Stomach (tissue), 9 donors: ENCODE measurements around the gene LY6G6C. TPM values are rescaled to one million over a fixed set of nuclear protein-coding genes. Genes with fewer than 3 reads are reported as not detected.

Source experiments
- DNase-seq, 2 donors: peaks; one replicate each; pipeline versions ENCODE4 v3.0.0 to v3.0.0-alpha.2; 2013 to 2019
- H3K27ac ChIP-seq, 5 donors: fragments of 200-600 bp in 4 of 5; sonication (generic) in 4 of 5; one replicate each; pipeline ENCODE4 v1.5.1; 2013 to 2019; ENCODE audit warnings: mild to moderate bottlenecking in 1 of 5, moderate library complexity in 1 of 5
- H3K27me3 ChIP-seq, 3 donors: fragments of 200-600 bp; sonication (generic); one replicate each; pipeline ENCODE4 v1.5.1; 2017 to 2019; ENCODE audit warnings: mixed run types in 1 of 3
- H3K36me3 ChIP-seq, 4 donors: fragments of 200-600 bp; sonication (generic); 1 replicate in 3 of 4; 2 replicates in 1 of 4; pipeline ENCODE4 v1.5.1; 2016 to 2019
- H3K4me1 ChIP-seq, 4 donors: fragments of 200-600 bp; sonication (generic); one replicate each; pipeline ENCODE4 v1.5.1; 2016 to 2019
- H3K4me3 ChIP-seq, 4 donors: fragments of 200-600 bp; sonication (generic) in 3 of 4; one replicate each; pipeline ENCODE4 v1.5.1; 2016 to 2019; ENCODE audit warnings: mild to moderate bottlenecking in 1 of 4
- H3K9me3 ChIP-seq, 4 donors: fragments of 200-600 bp; sonication (generic); one replicate each; pipeline ENCODE4 v1.5.1; 2016 to 2019
- EP300 ChIP-seq: sonication (generic); formaldehyde crosslinking; IDR thresholded peaks from one replicate; pipeline ENCODE4 v1.6.1; 2017; ENCODE audit warnings: antibody characterized with exemption
- POLR2A ChIP-seq, 4 donors: fragments of 450-650 bp; IDR thresholded peaks; one replicate each; pipeline ENCODE4 v1.6.1; 2016; ENCODE audit warnings: antibody characterized with exemption in 4 of 4, control low read depth in 2 of 4, mild to moderate bottlenecking in 1 of 4, moderate library complexity in 1 of 4
- POLR2AphosphoS5 ChIP-seq, 3 donors: sonication (generic); formaldehyde crosslinking; IDR thresholded peaks; one replicate each; pipeline ENCODE4 v1.6.1; 2016; ENCODE audit warnings: antibody characterized with exemption in 3 of 3
- WGBS, 5 donors: extraction: QIAGEN DNeasy Blood & Tissue Kit in 3 of 5; methylation state at CpG; one replicate each; pipeline versions ENCODE4 v1.1.5 to v1.1.7; 2013 to 2018; 5-methylcytosine and 5-hydroxymethylcytosine counted together
- intact Hi-C: fragments of 100-400 bp; cut with DNase I; formaldehyde crosslinking; loops from one replicate; pipeline ENCODE4 v1.15.1; 2023; ENCODE audit warnings: low total_unique reads
- polyA plus RNA-seq, 3 donors: library from polyadenylated mRNA; stranded (reverse); fragments of 200-250 nt; gene quantifications; one replicate each; pipeline ENCODE4 v1.2.3, GENCODE V29; 2013
- total RNA-seq, 5 donors: library from RNA; depleted of rRNA; stranded (reverse); fragments of >200 nt; gene quantifications; one replicate each; pipeline versions ENCODE4 v1.1.0 to v1.2.3, GENCODE V29; 2014 to 2016
- TF ChIP-seq, protein P1 (sequence below), 7 experiments: fragments of 450-650 bp in 4 of 7; fragments of 200-600 bp in 3 of 7; sonication (generic) in 3 of 7; IDR thresholded peaks; one replicate each; pipeline ENCODE4 v1.5.1; 2016 to 2019; ENCODE audit warnings: antibody characterized with exemption in 7 of 7, control low read depth in 2 of 7, mild to moderate bottlenecking in 1 of 7
- donor health status: healthy with polysubstance abuse.
- donor health status: Bipolar disorder and iron deficiency.
- donor health status: healthy.

The LY6G6C gene
- total and polyA plus RNA-seq, 8 donors = 0.90 TPM; not detected in 7

DNA sequence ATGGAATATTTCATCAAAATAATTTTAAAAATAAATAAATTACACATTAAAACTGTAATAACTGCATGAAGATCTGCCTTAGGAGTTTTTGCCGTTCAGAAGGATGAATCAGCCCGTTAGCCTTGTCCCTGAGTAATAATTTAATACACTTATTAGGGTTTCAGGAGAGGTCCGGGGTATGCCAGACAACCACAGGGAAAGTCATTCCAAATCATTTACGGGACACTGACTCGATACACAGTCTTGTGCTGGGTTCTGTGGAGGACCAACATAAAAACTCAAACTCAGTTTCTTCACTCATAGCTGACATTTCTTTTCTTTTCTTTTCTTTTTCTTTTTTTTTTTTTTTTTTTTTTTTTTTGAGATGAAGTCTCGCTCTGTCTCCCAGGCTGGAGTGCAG lies 15.6 kb downstream of the LY6G6C start:
- intact Hi-C loops = no loop called here
- TF ChIP-seq EP300 (no peak), POLR2A (IDR thresholded peaks at IDR 0.05) (no peak), POLR2AphosphoS5 (IDR thresholded peaks at IDR 0.05) (no peak)
- TF ChIP-seq, protein P1, sequence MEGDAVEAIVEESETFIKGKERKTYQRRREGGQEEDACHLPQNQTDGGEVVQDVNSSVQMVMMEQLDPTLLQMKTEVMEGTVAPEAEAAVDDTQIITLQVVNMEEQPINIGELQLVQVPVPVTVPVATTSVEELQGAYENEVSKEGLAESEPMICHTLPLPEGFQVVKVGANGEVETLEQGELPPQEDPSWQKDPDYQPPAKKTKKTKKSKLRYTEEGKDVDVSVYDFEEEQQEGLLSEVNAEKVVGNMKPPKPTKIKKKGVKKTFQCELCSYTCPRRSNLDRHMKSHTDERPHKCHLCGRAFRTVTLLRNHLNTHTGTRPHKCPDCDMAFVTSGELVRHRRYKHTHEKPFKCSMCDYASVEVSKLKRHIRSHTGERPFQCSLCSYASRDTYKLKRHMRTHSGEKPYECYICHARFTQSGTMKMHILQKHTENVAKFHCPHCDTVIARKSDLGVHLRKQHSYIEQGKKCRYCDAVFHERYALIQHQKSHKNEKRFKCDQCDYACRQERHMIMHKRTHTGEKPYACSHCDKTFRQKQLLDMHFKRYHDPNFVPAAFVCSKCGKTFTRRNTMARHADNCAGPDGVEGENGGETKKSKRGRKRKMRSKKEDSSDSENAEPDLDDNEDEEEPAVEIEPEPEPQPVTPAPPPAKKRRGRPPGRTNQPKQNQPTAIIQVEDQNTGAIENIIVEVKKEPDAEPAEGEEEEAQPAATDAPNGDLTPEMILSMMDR (IDR thresholded peaks at IDR 0.05) = no peak

DNA sequence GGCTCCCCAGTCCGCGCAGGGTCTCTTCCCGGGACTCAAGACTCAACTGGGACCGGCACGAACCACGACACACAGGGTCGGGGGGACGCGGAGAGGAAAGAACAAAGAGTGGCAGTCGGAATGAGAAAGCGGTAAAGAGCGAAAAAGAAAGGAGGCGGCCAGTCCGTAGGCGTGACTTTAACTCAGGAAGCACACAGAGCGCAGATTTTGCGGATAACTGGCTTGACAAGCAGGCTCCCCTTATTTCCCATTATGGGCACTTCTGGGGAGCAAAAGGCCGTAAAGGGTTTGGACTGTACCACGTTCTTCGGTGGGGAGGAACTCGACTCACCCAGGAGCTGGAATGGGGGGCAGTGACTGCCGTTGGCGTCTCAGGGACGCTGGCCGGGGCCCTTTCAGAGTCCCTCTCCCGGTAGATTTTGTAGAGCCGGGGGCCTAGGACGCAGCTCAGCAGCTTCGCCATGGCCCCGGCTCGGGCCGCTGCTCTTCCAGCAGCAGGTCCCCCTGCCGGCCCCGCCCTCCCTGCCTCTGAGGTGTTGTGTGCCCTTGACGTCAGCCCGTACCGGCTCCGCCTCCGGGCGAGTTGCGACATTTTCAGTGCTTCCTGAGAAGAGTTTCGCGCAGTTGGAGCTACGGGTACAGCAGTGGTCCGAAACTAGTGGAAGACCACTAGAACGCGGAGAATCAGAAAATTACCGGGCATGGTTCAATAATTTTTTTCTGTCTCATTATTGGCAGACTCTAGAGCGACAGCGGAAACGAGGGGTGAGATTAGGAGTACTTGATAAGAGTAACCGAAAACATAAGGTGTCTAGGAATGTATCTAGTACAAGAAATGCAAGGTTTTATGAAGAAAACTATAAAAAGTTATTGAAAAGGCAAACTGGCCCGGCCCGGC lies 18.5 kb downstream of the LY6G6C start, which contains the start of gene ABHD16A:
ABHD16A (minus strand) TSS at position 506 of the 898 bp plus-strand sequence; CDS start at position 463, 43 bp downstream.
- H3K27me3 ChIP-seq = no peaks in the 10 kb centered on the region
- peak; percentile 99 to 100 for DNase-seq
- H3K36me3 ChIP-seq = peaks cover 5 to 30% (median 27%) of the 10 kb centered on the region in 4 donors
- H3K4me1 ChIP-seq = peaks cover 11 to 44% (median 26%) of the 10 kb centered on the region in 4 donors
- H3K27ac ChIP-seq = peak within 1 kb of the TSS; percentile 94 to 99 (median 97)
- no peaks in the 10 kb centered on the region for H3K9me3 ChIP-seq
- H3K4me3 ChIP-seq = peak within 1 kb of the TSS; percentile 63 to 83 (median 70)
- 0 to 1% (median 1%) methylated on average over 41 to 54 of the region's 54 CpGs for WGBS, 5 donors
- intact Hi-C loops = no loop called here
- TF ChIP-seq EP300 = no peak
- peak in 2 of 4 donors; percentile 92 to 94 for TF ChIP-seq POLR2A (IDR thresholded peaks at IDR 0.05)
- TF ChIP-seq, protein P1 (IDR thresholded peaks at IDR 0.05) = peak in 2 of 7 experiments; percentile 11 to 24
- peak; percentile 96 to 98 (median 98) for TF ChIP-seq POLR2AphosphoS5 (IDR thresholded peaks at IDR 0.05)

More for the DNA sequence above, 15.6 kb downstream of the LY6G6C start:
- no peak overlapping the region for H3K4me3 ChIP-seq
- peaks cover 11 to 27% (median 20%) of the 10 kb centered on the region in 4 donors for H3K4me1 ChIP-seq
- peaks cover 0 to 4% (median 0%) of the 10 kb centered on the region in 3 donors for H3K27me3 ChIP-seq
- DNase-seq = no peak
- H3K9me3 ChIP-seq = no peaks in the 10 kb centered on the region
- 88 to 94% (median 92%) methylated on average over 5 to 6 of the region's 6 CpGs for WGBS, 5 donors
- peaks cover 0 to 2% (median under 1%) of the 10 kb centered on the region in 4 donors for H3K36me3 ChIP-seq
- H3K27ac ChIP-seq = no peak overlapping the region

DNA sequence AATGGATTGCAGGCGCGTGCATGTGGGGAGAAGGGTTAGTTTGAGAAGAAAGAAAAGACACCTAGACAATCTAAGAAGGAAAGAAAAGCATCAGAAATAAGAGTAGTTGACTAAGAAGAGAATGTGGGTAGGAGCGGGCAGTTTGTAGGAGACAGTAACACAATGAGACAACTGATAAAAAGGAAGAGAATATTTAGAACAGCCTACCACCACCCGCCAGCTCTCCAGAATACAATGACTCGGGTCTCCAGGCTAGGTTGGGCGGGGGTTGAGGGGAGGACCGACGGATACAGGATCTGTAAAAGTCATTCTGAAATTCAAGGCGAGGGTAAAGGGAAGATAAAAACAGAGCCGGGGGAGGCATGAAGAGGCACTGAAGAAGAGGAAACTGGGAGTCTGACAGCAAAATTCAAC lies 19.1 kb downstream of the LY6G6C start:
- intact Hi-C loops = no loop called here
- WGBS, 5 donors = 0 to 1% (median 1%) methylated on average over 10 of the region's 10 CpGs
- Histone ChIP-seq H3K4me3 (peak overlapping the region; percentile 63 to 83 (median 70)), H3K4me1 (peaks cover 11 to 44% (median 26%) of the 10 kb centered on the region in 4 donors), H3K27me3 (no peaks in the 10 kb centered on the region), H3K27ac (peak overlapping the region; percentile 94 to 99 (median 97)), H3K36me3 (peaks cover 5 to 37% (median 31%) of the 10 kb centered on the region in 4 donors), H3K9me3 (no peaks in the 10 kb centered on the region)
- DNase-seq = no peak
- TF ChIP-seq POLR2AphosphoS5 (IDR thresholded peaks at IDR 0.05) (no peak), POLR2A (IDR thresholded peaks at IDR 0.05) (no peak)
- TF ChIP-seq, protein P1 (IDR thresholded peaks at IDR 0.05) = no peak

GRCh38 chr6:31701666-31702404 lies 19.7 kb downstream of the LY6G6C start:
- H3K27ac ChIP-seq = peak overlapping the region; percentile 22 to 99 (median 97)
- WGBS, 5 donors = 16 to 27% (median 24%) methylated on average over 7 of the region's 7 CpGs
- peaks cover 11 to 44% (median 26%) of the 10 kb centered on the region in 4 donors for H3K4me1 ChIP-seq
- H3K36me3 ChIP-seq = peaks cover 7 to 42% (median 37%) of the 10 kb centered on the region in 4 donors
- TF ChIP-seq EP300 (no peak), POLR2A (IDR thresholded peaks at IDR 0.05) (no peak), POLR2AphosphoS5 (IDR thresholded peaks at IDR 0.05) (no peak)
- H3K27me3 ChIP-seq = no peaks in the 10 kb centered on the region
- H3K9me3 ChIP-seq = no peaks in the 10 kb centered on the region
- DNase-seq = peak in 1 of 2 donors; percentile 45
- intact Hi-C loops = no loop called here
- peak overlapping the region; percentile 63 to 83 (median 70) for H3K4me3 ChIP-seq
